Adipose tissue (tissue), 3 donors: ENCODE results near the gene GINS1. TPM values are rescaled to one million over a fixed set of nuclear protein-coding genes. Genes with fewer than 3 reads are reported as not detected.

Experiments used
- H3K27ac ChIP-seq: one replicate; pipeline ENCODE4 v1.5.1; 2013; ENCODE audit warnings: low read depth, low read length
- WGBS, 3 donors: extraction: QIAGEN DNeasy Blood & Tissue Kit; methylation state at CpG; one replicate each; pipeline ENCODE4 v1.1.7; 2013; 5-methylcytosine and 5-hydroxymethylcytosine counted together
- polyA plus RNA-seq, 3 donors: library from polyadenylated mRNA; stranded (reverse); fragments of 200-250 nt; gene quantifications; one replicate each; pipeline ENCODE4 v1.2.3, GENCODE V29; 2013
- donor health status: healthy with polysubstance abuse.
- donor health status: Bipolar disorder and iron deficiency.
- donor health status: healthy.

GINS1 gene
- polyA plus RNA-seq, result under 1 TPM; 0.23 to 0.34 (median 0.24) TPM

GRCh38 chr20:25407311-25408169 is at the start of gene GINS1:
GINS1 (plus strand) TSS chr20:25407673; CDS start chr20:25407821, 148 bp downstream.
- H3K27ac ChIP-seq, result no peak within 1 kb of the TSS
- WGBS, 3 donors, result 1% methylated on average over 56 of the region's 56 CpGs

GRCh38 chr20:25360631-25361286 is 46.7 kb upstream of the GINS1 start:
- 49 to 66% (median 54%) methylated on average over 10 of the region's 10 CpGs for WGBS, 3 donors
- no peak overlapping the region for H3K27ac ChIP-seq

GRCh38 chr20:25361287-25361683 is 46.2 kb upstream of the GINS1 start:
- 71 to 93% (median 86%) methylated on average over 6 of the region's 6 CpGs for WGBS, 3 donors

GRCh38 chr20:25364180-25364788 is 43.2 kb upstream of the GINS1 start:
- H3K27ac ChIP-seq, result no peak overlapping the region
- WGBS, 3 donors, result 54 to 74% (median 69%) methylated on average over 3 of the region's 3 CpGs

More at GRCh38 chr20:25361287-25361683, 46.2 kb upstream of the GINS1 start:
- no peak overlapping the region for H3K27ac ChIP-seq

- 51 to 95% (median 92%) methylated on average over 2 of the region's 2 CpGs for WGBS, 3 donors
- no peak overlapping the region for H3K27ac ChIP-seq
Observed at GRCh38 chr20:25364879-25365699, 42.4 kb upstream of the GINS1 start.

GRCh38 chr20:25368526-25368925 is 38.9 kb upstream of the GINS1 start:
- H3K27ac ChIP-seq, result no peak overlapping the region
- WGBS, 3 donors, result 97 to 98% (median 97%) methylated on average over 10 of the region's 10 CpGs

- no peak overlapping the region for H3K27ac ChIP-seq
- 95 to 97% (median 96%) methylated on average over 5 of the region's 5 CpGs for WGBS, 3 donors
Observed at GRCh38 chr20:25368976-25369375, 38.5 kb upstream of the GINS1 start.

GRCh38 chr20:25369529-25369928 is 37.9 kb upstream of the GINS1 start:
- no peak overlapping the region for H3K27ac ChIP-seq

GRCh38 chr20:25369971-25370370 is 37.5 kb upstream of the GINS1 start:
- no peak overlapping the region for H3K27ac ChIP-seq
- WGBS, 3 donors, result 83 to 93% (median 93%) methylated on average over 2 of the region's 2 CpGs

More at GRCh38 chr20:25369529-25369928, 37.9 kb upstream of the GINS1 start:
- WGBS, 3 donors, result 81 to 87% (median 84%) methylated on average over 8 of the region's 8 CpGs

GRCh38 chr20:25372584-25373336 is 34.7 kb upstream of the GINS1 start:
- no peak overlapping the region for H3K27ac ChIP-seq
- WGBS, 3 donors, result 95% methylated on average over 10 of the region's 10 CpGs

GRCh38 chr20:25374842-25375241 is 32.6 kb upstream of the GINS1 start:
- 63 to 97% (median 89%) methylated on average over 2 of the region's 2 CpGs for WGBS, 3 donors
- no peak overlapping the region for H3K27ac ChIP-seq

GRCh38 chr20:25376236-25376635 is 31.2 kb upstream of the GINS1 start:
- 95 to 97% (median 95%) methylated on average over 4 of the region's 4 CpGs for WGBS, 3 donors
- no peak overlapping the region for H3K27ac ChIP-seq

- WGBS, 3 donors, result 84 to 92% (median 85%) methylated on average over 2 of the region's 2 CpGs
- no peak overlapping the region for H3K27ac ChIP-seq
Observed at GRCh38 chr20:25376886-25377285, 30.6 kb upstream of the GINS1 start.

- 57 to 94% (median 94%) methylated on average over 5 of the region's 5 CpGs for WGBS, 3 donors
- H3K27ac ChIP-seq, result no peak overlapping the region
Observed at GRCh38 chr20:25378189-25378883, 29.1 kb upstream of the GINS1 start.

GRCh38 chr20:25378884-25379733 is 28.4 kb upstream of the GINS1 start:
- WGBS, 3 donors, result 75 to 92% (median 91%) methylated on average over 10 of the region's 10 CpGs
- no peak overlapping the region for H3K27ac ChIP-seq

- H3K27ac ChIP-seq, result no peak overlapping the region
- WGBS, 3 donors, result 77 to 95% (median 91%) methylated on average over 7 of the region's 7 CpGs
Observed at GRCh38 chr20:25380945-25381614, 26.4 kb upstream of the GINS1 start.
